Ishikawa (cell line): Measurements from ENCODE around the gene S100A16.

Source experiments
- CEBPB ChIP-seq: IDR thresholded peaks from 2 replicates; pipeline ENCODE4 v1.6.1; 2012
- CREB1 ChIP-seq: IDR thresholded peaks from 2 replicates; pipeline ENCODE4 v1.6.1; 2012; ENCODE audit warnings: low read depth
- EGR1 ChIP-seq: IDR thresholded peaks from 2 replicates; pipeline ENCODE4 v1.6.1; 2012
- EP300 ChIP-seq: IDR thresholded peaks from 2 replicates; pipeline ENCODE4 v1.6.1; 2012; ENCODE audit warnings: borderline replicate concordance
- FOXM1 ChIP-seq: IDR thresholded peaks from 2 replicates; pipeline ENCODE4 v1.6.1; 2012; ENCODE audit warnings: low read depth, borderline replicate concordance
- NFIC ChIP-seq: IDR thresholded peaks from 2 replicates; pipeline ENCODE4 v1.6.1; 2012
- RAD21 ChIP-seq: IDR thresholded peaks from 2 replicates; pipeline ENCODE4 v1.6.1; 2012; ENCODE audit warnings: low read depth
- TAF1 ChIP-seq: IDR thresholded peaks from 2 replicates; pipeline ENCODE4 v1.6.1; 2012; ENCODE audit warnings: low read depth, mild to moderate bottlenecking
- TCF12 ChIP-seq: IDR thresholded peaks from 2 replicates; pipeline ENCODE4 v1.6.1; 2012; ENCODE audit warnings: low read depth
- TEAD4 ChIP-seq: IDR thresholded peaks from 2 replicates; pipeline ENCODE4 v1.6.1; 2012
- USF1 ChIP-seq: IDR thresholded peaks from 2 replicates; pipeline ENCODE4 v1.6.1; 2012
- YY1 ChIP-seq: IDR thresholded peaks from 2 replicates; pipeline ENCODE4 v1.6.1; 2012; ENCODE audit warnings: low read depth
- ZBTB7A ChIP-seq: IDR thresholded peaks from 2 replicates; pipeline ENCODE4 v1.6.1; 2012; ENCODE audit warnings: low read depth
- TF ChIP-seq, protein P1 (sequence below): IDR thresholded peaks from 2 replicates; pipeline ENCODE4 v1.6.1; 2012
- TF ChIP-seq, protein P2 (sequence below): IDR thresholded peaks from 2 replicates; pipeline ENCODE4 v1.6.1; 2012; ENCODE audit warnings: low read depth, mild to moderate bottlenecking

The S100A16 gene

DNA sequence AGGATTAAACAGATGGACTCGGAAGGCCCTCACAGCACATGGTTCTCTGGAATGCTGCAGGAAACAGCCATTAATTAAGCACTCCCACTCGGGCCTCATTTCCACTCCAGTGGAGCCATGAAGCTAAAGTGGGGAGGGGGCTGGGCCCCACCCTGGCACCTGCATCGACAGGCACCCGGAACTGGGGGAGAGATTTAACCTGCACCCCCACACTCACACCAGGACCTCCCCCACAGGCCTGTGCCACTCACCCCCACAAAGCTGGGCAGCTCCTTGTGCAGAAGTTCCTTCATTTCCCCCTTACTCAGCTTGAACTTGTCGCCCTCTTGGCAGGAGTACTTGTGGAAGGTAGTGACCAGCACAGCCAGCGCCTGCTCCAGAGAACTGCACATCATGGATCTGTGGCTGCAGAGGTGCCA is 49.4 kb downstream of the S100A16 start:
- no peak for TF ChIP-seq ZBTB7A
- TF ChIP-seq NFIC, result no peak
- no peak for TF ChIP-seq TCF12
- TF ChIP-seq EGR1, result no peak
- TF ChIP-seq CEBPB, result no peak
- no peak for TF ChIP-seq TEAD4
- no peak for TF ChIP-seq FOXM1
- TF ChIP-seq USF1, result no peak
- TF ChIP-seq EP300, result no peak
- TF ChIP-seq CREB1, result no peak
- TF ChIP-seq, protein P1, sequence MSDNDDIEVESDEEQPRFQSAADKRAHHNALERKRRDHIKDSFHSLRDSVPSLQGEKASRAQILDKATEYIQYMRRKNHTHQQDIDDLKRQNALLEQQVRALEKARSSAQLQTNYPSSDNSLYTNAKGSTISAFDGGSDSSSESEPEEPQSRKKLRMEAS, result no peak; the same call in 1 of the 2 replicates

DNA sequence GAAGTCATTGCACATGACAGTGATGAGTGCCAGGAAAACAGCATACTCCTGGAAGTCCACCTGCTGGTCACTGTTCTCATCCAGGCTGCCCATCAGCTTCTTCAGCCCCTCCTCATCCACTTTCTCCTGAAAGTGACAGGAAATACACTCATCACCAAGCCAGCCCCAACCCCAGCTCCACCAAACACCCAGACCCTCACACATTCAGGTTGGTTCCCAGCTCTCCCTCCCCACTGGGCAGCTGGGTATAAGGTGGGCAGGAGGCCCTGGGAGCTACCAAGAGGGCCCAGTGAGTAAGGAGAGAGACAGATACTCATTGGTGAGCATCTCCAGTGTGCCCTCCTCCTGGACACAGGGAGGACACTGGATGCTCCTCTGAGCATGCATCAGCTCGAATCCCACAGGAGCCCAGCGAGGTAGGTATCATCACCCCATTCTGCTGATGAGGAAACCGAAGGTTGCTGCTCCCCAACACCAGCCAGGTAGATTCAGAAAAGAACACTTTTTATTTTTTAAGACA is 51.4 kb downstream of the S100A16 start:
- TF ChIP-seq EGR1 (no peak), TEAD4 (no peak), YY1 (no peak), ZBTB7A (no peak), CEBPB (no peak), TAF1 (no peak), EP300 (no peak), NFIC (no peak), FOXM1 (no peak)

- TF ChIP-seq EP300, result no peak
- no peak for TF ChIP-seq NFIC
- no peak for TF ChIP-seq FOXM1
- TF ChIP-seq RAD21, result no peak
- TF ChIP-seq YY1, result no peak
- TF ChIP-seq ZBTB7A, result no peak
- TF ChIP-seq TAF1, result no peak
- TF ChIP-seq, protein P2, sequence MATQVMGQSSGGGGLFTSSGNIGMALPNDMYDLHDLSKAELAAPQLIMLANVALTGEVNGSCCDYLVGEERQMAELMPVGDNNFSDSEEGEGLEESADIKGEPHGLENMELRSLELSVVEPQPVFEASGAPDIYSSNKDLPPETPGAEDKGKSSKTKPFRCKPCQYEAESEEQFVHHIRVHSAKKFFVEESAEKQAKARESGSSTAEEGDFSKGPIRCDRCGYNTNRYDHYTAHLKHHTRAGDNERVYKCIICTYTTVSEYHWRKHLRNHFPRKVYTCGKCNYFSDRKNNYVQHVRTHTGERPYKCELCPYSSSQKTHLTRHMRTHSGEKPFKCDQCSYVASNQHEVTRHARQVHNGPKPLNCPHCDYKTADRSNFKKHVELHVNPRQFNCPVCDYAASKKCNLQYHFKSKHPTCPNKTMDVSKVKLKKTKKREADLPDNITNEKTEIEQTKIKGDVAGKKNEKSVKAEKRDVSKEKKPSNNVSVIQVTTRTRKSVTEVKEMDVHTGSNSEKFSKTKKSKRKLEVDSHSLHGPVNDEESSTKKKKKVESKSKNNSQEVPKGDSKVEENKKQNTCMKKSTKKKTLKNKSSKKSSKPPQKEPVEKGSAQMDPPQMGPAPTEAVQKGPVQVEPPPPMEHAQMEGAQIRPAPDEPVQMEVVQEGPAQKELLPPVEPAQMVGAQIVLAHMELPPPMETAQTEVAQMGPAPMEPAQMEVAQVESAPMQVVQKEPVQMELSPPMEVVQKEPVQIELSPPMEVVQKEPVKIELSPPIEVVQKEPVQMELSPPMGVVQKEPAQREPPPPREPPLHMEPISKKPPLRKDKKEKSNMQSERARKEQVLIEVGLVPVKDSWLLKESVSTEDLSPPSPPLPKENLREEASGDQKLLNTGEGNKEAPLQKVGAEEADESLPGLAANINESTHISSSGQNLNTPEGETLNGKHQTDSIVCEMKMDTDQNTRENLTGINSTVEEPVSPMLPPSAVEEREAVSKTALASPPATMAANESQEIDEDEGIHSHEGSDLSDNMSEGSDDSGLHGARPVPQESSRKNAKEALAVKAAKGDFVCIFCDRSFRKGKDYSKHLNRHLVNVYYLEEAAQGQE, result no peak
- no peak for TF ChIP-seq CEBPB
Observed at GRCh38 chr1:153560771-153561465, 52.0 kb downstream of the S100A16 start.

- TF ChIP-seq NFIC, result no peak
- TF ChIP-seq USF1, result no peak
- no peak for TF ChIP-seq TEAD4
- no peak for TF ChIP-seq EP300
- TF ChIP-seq CEBPB, result no peak
Observed at GRCh38 chr1:153560241-153560640, 52.7 kb downstream of the S100A16 start.

DNA sequence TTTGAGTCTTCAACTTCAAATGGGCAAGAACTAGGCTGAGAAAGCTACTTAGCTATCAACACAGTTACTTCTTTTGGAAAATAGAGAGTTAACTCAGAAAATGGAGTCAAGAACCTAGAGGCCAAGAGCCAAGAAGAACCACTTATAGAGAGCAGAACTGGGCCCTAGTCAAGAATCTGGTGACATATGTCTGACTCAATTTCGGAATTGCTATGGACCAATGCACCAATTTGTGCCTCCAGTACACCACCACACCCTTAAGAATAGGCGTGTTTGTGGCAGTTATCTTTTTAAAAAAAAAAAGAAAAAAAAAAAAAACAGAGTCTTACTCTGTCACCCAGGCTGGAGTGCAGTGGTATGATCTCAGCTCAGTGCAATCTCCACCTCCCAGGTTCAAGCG is 55.1 kb downstream of the S100A16 start:
- TF ChIP-seq EP300 (no peak), TEAD4 (no peak), EGR1 (no peak), TCF12 (no peak), NFIC (no peak), USF1 (no peak), RAD21 (no peak), FOXM1 (no peak), YY1 (no peak), ZBTB7A (no peak), TAF1 (no peak), CEBPB (no peak), CREB1 (no peak)
- TF ChIP-seq, protein P1, result no peak
- TF ChIP-seq, protein P2, result no peak
